Mucosa of descending colon (tissue), 3 donors: ENCODE data around the gene PPIB. TPM values are rescaled to one million over a fixed set of nuclear protein-coding genes. Genes with fewer than 3 reads are reported as not detected.

Experiments
- ATAC-seq: fragments of 200-7000 bp; cut with Tn5 transposase; one replicate; pipeline ENCODE4 v1.9.1; 2020; ENCODE audit warnings: mild to moderate bottlenecking, moderate library complexity
- DNase-seq, 3 donors: peaks; one replicate each; pipeline ENCODE4 v3.0.0-alpha.2; 2020
- H3K36me3 ChIP-seq: fragments of 200-600 bp; one replicate; pipeline ENCODE4 v1.8.0; 2021; ENCODE audit warnings: low read depth, mild to moderate bottlenecking
- H3K4me1 ChIP-seq: fragments of 200-600 bp; one replicate; pipeline ENCODE4 v1.8.0; 2021; ENCODE audit warnings: low read depth, mild to moderate bottlenecking
- H3K4me3 ChIP-seq: fragments of 200-600 bp; one replicate; pipeline ENCODE4 v1.8.0; 2021; ENCODE audit warnings: mild to moderate bottlenecking
- H3K9me3 ChIP-seq: fragments of 200-600 bp; one replicate; pipeline ENCODE4 v1.8.0; 2021; ENCODE audit warnings: mild to moderate bottlenecking
- CTCF ChIP-seq: fragments of 200-600 bp; IDR thresholded peaks from one replicate; pipeline ENCODE4 v1.8.0; 2022; ENCODE audit warnings: antibody characterized with exemption, mild to moderate bottlenecking
- intact Hi-C, 2 donors: fragments of 100-400 bp; cut with DNase I in 1 of 2; cut with micrococcal nuclease in 1 of 2; formaldehyde crosslinking; loops; one replicate each; pipeline versions ENCODE4 v1.11.0 to v1.11.1; 2022; cut with DNase I, micrococcal nuclease
- total RNA-seq, 3 donors: library from RNA; stranded (reverse); fragmentation: NEBNext Ultra II Directional in 2 of 3; extraction: Animal tissue kit (Norgen Biotek cat#: 25700) in 2 of 3; gene quantifications; one replicate each; pipeline versions ENCODE4 v1.2.1 to v1.2.4, GENCODE V29; 2021 to 2023
- donor health status: DM: no; HTN: no; CAD: no; lungs with moderate emphysema.
- donor health status: DM: no; HTN: no; CAD: no.
- donor health status: DM: no; HTN: yes; CAD: no.

The PPIB gene
- total RNA-seq, 3 donors from 2014 or later, result 207 to 396 (median 239) TPM

- ATAC-seq (peak; percentile 58), DNase-seq (no peak)
- Histone ChIP-seq H3K4me1 (peaks cover 15% of the 10 kb centered on the region), H3K4me3 (peak overlapping the region; percentile 80), H3K36me3 (peaks cover 6% of the 10 kb centered on the region), H3K9me3 (no peaks in the 10 kb centered on the region)
- intact Hi-C loops, result no loop called here
- no peak for TF ChIP-seq CTCF
These were observed 349 bp downstream of the PPIB start for GRCh38 chr15:64162478-64162868.

GRCh38 chr15:64161688-64162477 lies 939 bp downstream of the PPIB start:
- intact Hi-C loops, result no loop called here
- Histone ChIP-seq H3K9me3 (no peaks in the 10 kb centered on the region), H3K4me1 (peaks cover 15% of the 10 kb centered on the region), H3K4me3 (peak overlapping the region; percentile 80), H3K36me3 (peaks cover 6% of the 10 kb centered on the region)
- TF ChIP-seq CTCF, result no peak
- ATAC-seq, result no peak
- no peak for DNase-seq

GRCh38 chr15:64158363-64159134 lies 4.3 kb downstream of the PPIB start:
- no peak overlapping the region for H3K4me3 ChIP-seq
- intact Hi-C loops, result no loop called here
- no peak for TF ChIP-seq CTCF
- H3K4me1 ChIP-seq, result peaks cover 15% of the 10 kb centered on the region
- DNase-seq (no peak), ATAC-seq (no peak)
- H3K9me3 ChIP-seq, result no peaks in the 10 kb centered on the region
- H3K36me3 ChIP-seq, result peaks cover 14% of the 10 kb centered on the region

- no peaks in the 10 kb centered on the region for H3K9me3 ChIP-seq
- peaks cover 22% of the 10 kb centered on the region for H3K4me1 ChIP-seq
- no peak overlapping the region for H3K4me3 ChIP-seq
- no peak for TF ChIP-seq CTCF
- intact Hi-C loops, result no loop called here
- no peak for ATAC-seq
- H3K36me3 ChIP-seq, result peaks cover 14% of the 10 kb centered on the region
- DNase-seq, result no peak
These were observed 5.2 kb downstream of the PPIB start for GRCh38 chr15:64157599-64158125.

GRCh38 chr15:64156652-64157331 lies 6.0 kb downstream of the PPIB start:
- H3K4me1 ChIP-seq, result peaks cover 27% of the 10 kb centered on the region
- no peak for TF ChIP-seq CTCF
- H3K36me3 ChIP-seq, result peaks cover 14% of the 10 kb centered on the region
- no peak for DNase-seq
- intact Hi-C loops, result no loop called here
- ATAC-seq, result no peak
- no peaks in the 10 kb centered on the region for H3K9me3 ChIP-seq
- H3K4me3 ChIP-seq, result no peak overlapping the region
